Parathyroid adenoma (tissue), 2 donors: ENCODE results near the gene LHX5.

Source experiments
- H2AFZ ChIP-seq: fragments of 300-600 bp; sonication (generic); one replicate; pipeline ENCODE4 v1.7.0; 2017; ENCODE audit warnings: antibody characterized with exemption, mild to moderate bottlenecking
- H3K27ac ChIP-seq: fragments of 300-600 bp; sonication (generic); one replicate; pipeline ENCODE4 v1.7.0; 2017
- H3K27me3 ChIP-seq: fragments of 300-600 bp; sonication (generic); one replicate; pipeline ENCODE4 v1.7.0; 2017; ENCODE audit warnings: low read length; ENCODE audit not compliant: control insufficient read depth, insufficient read depth
- H3K36me3 ChIP-seq: fragments of 300-600 bp; sonication (generic); one replicate; pipeline ENCODE4 v1.7.0; 2017; ENCODE audit warnings: low read length; ENCODE audit not compliant: control insufficient read depth, insufficient read depth
- H3K4me1 ChIP-seq: fragments of 300-600 bp; sonication (generic); one replicate; pipeline ENCODE4 v1.7.0; 2017; ENCODE audit warnings: control low read depth
- H3K4me2 ChIP-seq: fragments of 300-600 bp; sonication (generic); one replicate; pipeline ENCODE4 v1.7.0; 2017; ENCODE audit warnings: low read length
- H3K4me3 ChIP-seq: fragments of 300-600 bp; sonication (generic); one replicate; pipeline ENCODE4 v1.7.0; 2017; ENCODE audit warnings: low read depth, low read length
- H3K79me2 ChIP-seq: fragments of 300-600 bp; sonication (generic); one replicate; pipeline ENCODE4 v1.7.0; 2017; ENCODE audit warnings: control low read depth
- H3K9ac ChIP-seq: fragments of 300-600 bp; sonication (generic); one replicate; pipeline ENCODE4 v1.7.0; 2017; ENCODE audit warnings: mild to moderate bottlenecking
- H3K9me3 ChIP-seq: fragments of 300-600 bp; sonication (generic); one replicate; pipeline ENCODE4 v1.7.0; 2017; ENCODE audit warnings: low read length; ENCODE audit not compliant: control insufficient read depth
- CTCF ChIP-seq: fragments of 300-600 bp; sonication (generic); IDR thresholded peaks from one replicate; pipeline ENCODE4 v1.7.0; 2017; ENCODE audit warnings: antibody characterized with exemption, mild to moderate bottlenecking
- donor health status: primary hyperparathyroidism.

The LHX5 gene

GRCh38 chr12:113416091-113416754 lies 55.4 kb downstream of the LHX5 start:
- Histone ChIP-seq H3K4me2 (no peak overlapping the region), H3K9ac (no peak overlapping the region), H3K27me3 (no peaks in the 10 kb centered on the region), H3K4me1 (no peaks in the 10 kb centered on the region), H3K9me3 (no peaks in the 10 kb centered on the region), H3K27ac (no peak overlapping the region), H2AFZ (no peak overlapping the region), H3K79me2 (no peaks in the 10 kb centered on the region), H3K36me3 (no peaks in the 10 kb centered on the region), H3K4me3 (no peak overlapping the region)
- TF ChIP-seq CTCF, result no peak

GRCh38 chr12:113414519-113415038 lies 57.1 kb downstream of the LHX5 start:
- TF ChIP-seq CTCF, result no peak
- Histone ChIP-seq H3K9ac (no peak overlapping the region), H3K9me3 (no peaks in the 10 kb centered on the region), H3K27me3 (no peaks in the 10 kb centered on the region), H3K4me2 (no peak overlapping the region), H3K4me3 (no peak overlapping the region), H3K4me1 (no peaks in the 10 kb centered on the region), H3K27ac (no peak overlapping the region), H2AFZ (no peak overlapping the region), H3K79me2 (no peaks in the 10 kb centered on the region), H3K36me3 (no peaks in the 10 kb centered on the region)

- no peak for TF ChIP-seq CTCF
- Histone ChIP-seq H2AFZ (no peak overlapping the region), H3K4me1 (no peaks in the 10 kb centered on the region), H3K79me2 (no peaks in the 10 kb centered on the region), H3K27me3 (no peaks in the 10 kb centered on the region), H3K36me3 (no peaks in the 10 kb centered on the region), H3K9me3 (no peaks in the 10 kb centered on the region), H3K9ac (no peak overlapping the region), H3K27ac (no peak overlapping the region), H3K4me3 (no peak overlapping the region), H3K4me2 (no peak overlapping the region)
Measured at GRCh38 chr12:113413488-113413939, 58.2 kb downstream of the LHX5 start.
